ENCODE data around the gene ZNF468. TPM values are rescaled to one million over a fixed set of nuclear protein-coding genes. Genes with fewer than 3 reads are reported as not detected.
"Not testable (repeated sequence)": the region's sequence is repeated elsewhere in the genome, so short reads cannot be mapped to it uniquely, and the experiment has no call there.

ZNF468 gene
- 35.1 TPM for total RNA-seq

DNA sequence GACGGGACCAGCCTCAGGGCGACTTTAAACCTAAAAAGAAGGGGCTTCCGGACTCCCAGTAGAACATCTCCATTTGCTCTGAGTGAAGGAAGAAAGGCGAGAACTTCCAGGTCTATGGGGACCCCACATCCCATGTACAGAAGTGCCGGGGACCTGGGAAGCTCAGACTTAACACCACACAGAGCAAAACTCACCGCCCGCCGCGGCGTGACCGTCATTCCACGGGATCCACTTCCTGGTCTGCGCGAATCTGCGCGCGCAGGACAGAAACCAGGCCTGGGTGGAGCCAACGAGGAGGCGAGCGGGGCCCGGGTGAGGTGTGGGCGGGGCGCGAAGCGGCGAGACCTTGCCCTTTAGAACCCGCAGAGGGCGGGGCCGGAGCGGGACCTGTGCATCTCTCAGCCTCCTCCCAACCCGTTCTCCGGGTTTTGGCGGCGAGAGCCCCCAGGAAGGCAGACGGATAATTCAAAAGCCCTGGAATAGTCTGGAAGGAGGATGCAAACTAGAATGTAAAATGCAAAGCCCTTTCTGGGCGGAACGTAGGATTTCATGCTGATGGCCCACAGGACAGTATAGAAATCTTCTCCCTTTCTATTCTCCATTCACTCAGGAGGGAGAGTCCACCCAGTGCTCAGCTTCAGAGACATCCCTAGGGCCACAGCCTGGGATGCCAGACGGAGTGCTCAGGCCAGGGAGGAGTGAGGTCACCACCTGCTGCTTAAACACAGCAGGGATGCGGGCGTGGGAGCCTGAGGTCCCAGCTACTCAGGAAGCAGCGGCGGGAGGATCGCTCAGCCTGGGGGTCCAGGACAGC is at the start of gene ZNF468:
Gene ZNF468, minus strand, starts transcription at position 242 of the 814 bp plus-strand sequence. CDS start 3,347 bp downstream, outside the sequence.
- peak; percentile 79 for DNase-seq

- not testable (repeated sequence) for DNase-seq
Observed at GRCh38 chr19:52904052-52904780, 46.8 kb upstream of the ZNF468 start.

DNA sequence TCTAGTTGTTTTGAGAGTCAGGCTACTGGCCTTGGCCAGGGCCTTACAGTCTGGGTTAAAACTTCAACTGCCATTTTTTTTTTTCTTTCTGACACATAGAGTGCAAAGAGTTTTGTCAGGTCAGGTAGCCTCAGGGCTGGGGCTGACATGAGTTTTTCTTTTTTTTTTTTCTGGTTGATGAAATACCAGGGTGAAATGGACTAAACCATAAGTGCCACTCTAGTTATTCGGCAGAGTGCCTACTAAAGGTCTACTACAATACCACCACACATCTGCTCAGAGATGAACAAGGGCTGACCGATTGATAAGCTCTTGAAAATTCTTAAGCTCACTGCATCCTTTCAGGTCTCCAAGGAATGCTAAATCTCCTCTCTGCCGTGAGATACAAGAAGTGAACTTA is 44.4 kb upstream of the ZNF468 start:
- DNase-seq, result no peak

DNA sequence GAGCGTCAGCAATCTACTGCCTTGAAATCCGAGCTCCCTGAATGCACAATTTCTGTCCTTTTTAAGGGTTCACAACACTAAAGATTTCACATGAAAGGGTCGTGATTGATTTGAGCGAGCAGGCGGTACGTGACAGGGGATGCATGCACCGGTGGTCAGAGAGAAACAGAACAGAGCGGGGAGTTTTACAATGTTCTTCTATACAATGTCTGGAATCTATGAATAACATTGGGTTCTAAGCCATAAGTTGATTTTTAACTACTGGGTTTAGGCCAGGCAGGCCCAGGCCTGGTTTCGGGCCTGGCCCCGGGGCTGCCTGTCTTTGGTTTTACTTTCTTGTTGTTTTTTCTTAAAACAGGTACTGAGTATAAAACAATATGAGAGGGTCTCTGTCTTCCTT is 41.2 kb upstream of the ZNF468 start:
- DNase-seq, result not testable (repeated sequence)

- DNase-seq, result no peak
Observed at GRCh38 chr19:52898101-52898500, 40.7 kb upstream of the ZNF468 start.

DNA sequence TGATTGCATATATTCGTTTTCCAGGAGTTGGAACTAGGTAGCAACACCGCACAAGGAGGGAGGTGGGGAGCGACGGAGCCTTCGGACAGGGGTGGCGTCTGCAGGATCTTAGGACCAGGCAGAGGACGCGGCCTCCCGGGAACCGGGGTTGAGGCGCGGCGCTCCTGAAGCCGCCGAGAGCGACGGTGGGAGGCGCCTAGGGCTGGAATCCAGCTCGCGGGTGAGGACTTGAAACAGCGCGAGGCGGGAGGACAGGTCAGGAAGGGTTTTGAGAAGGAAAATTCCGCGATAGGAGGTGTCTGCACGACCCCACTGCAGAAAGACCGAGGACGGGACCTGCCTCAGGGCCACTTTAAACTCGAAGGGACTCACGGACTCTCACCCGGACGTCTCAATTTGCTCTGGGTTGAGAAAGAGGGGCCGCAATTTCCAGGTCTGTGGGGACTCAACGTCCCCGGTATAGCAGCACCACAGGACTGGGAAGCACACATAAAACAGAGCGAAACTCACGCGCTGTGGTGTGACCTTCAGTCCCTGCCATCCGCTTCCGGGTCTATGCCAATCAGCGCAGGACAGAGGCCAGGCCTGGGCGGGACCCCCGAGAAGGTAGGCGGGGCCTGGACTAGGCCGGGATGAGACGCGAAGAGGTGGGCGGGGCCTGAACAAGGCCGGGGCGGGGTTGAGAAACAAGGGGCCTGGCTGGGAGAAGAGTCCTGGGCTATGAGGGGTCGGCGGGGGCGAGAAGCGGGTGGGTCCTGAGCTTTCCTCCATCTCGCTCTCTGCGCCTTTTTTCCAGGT is 39.9 kb upstream of the ZNF468 start, which contains the start of gene ZNF320:
Gene ZNF320, minus strand, starts transcription at position 498 of the 798 bp plus-strand sequence. CDS start 7,380 bp downstream, outside the sequence.
- DNase-seq, result peak; percentile 98

GRCh38 chr19:52896431-52897137 is 39.2 kb upstream of the ZNF468 start:
- peak; percentile 42 for DNase-seq

- no peak for DNase-seq
Observed at GRCh38 chr19:52891336-52891735, 33.9 kb upstream of the ZNF468 start.

DNA sequence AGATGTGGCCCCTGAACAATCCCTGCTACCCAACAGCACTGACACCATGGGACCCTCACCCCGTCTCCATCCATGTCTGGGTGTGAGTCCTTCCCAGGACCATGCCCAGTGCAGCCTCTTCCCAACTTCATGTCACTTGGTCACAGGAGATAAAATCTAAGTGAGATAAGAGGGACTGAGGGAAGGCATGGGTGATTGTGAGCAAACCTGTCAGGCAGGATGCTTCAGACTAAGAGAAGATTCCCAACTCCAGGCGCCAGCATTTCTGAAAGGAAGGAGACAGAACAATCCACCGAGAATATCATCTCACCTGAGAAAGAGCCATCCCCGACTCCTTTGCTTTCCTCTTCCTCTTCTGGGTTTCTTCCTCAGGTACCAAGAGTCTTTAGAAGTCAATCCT is 32.5 kb upstream of the ZNF468 start:
- DNase-seq, result no peak

DNA sequence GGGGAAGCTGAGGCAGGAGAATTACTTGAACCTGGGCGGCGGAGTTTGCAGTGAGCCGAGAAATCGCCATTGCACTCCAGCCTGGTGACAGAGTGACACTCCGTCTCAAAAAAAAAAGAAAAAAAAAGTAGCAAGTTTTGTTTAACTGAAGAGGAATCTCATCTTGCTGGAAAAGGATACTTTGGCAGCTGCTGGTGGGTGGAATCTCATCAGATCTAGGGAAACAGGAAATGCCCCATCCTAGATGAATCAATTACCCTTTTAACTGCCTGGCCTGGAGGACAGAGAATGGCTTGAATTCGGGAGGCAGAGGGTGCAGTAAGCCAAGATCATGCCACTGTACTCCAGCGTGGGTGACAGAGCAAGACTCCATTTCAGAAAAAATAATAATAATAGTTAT is 31.7 kb upstream of the ZNF468 start:
- no peak for DNase-seq

DNA sequence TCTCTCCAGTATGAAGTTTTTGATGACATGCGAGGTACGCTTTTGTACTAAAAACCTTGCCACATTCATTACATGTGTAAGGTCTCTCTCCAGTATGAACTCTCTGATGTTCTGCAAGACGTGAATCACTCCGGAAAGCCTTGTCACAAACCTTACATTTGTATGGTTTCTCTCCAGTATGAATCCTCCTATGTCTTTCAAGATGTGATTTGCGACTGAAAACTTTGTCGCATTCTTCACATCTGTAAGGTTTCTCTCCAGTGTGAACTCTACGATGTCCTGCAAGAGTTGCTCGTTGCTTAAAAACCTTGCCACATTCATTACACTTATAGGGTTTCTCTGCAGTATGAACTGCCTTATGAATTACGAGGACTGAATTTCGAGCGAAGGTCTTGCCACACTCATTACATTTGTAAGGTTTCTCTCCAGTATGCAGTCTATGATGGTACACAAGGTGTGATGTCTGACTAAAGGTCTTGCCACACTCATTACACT is 23.5 kb upstream of the ZNF468 start:
- DNase-seq, result no peak

DNA sequence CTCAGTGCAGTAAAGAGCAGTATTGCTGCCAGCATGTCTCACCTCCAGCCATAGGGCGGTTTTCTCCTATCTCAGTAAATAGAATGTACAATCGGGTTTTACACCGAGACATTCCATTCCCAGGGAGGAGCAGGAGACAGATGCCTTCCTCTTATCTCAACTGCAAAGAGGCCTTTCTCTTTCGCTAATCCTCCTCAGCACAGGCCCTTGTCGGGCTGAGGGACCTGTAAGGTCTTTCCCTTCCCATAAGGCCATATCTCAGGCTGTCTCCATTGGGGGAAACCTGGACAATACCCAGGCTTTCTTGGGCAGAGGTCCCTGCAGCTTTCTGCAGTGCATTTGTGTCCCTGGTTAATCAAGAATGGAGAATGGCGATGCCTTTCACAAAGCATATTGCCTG is 15.6 kb upstream of the ZNF468 start:
- not testable (repeated sequence) for DNase-seq

DNA sequence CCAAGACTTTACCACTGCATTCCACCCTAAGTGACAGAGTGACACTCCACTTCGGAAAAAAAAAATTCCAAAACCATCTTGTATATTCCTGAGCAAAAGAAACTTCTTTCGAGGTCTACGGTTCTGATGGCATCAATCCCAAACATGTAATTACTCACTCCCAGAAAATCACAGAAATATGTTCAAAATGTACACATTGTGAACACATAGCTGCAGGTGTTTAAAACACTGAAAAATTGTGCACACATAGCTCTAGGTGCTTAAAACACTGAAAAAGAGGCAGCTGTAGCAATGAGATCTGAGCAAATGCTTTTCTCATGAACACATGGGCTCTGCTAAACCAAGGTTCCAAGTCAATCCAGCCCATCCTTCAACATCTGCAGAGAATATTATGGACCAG is 14.0 kb upstream of the ZNF468 start:
- no peak for DNase-seq

GRCh38 chr19:52868031-52868430 is 10.6 kb upstream of the ZNF468 start:
- not testable (repeated sequence) for DNase-seq

- DNase-seq, result peak; percentile 13
Observed at GRCh38 chr19:52856540-52857377, 660 bp downstream of the ZNF468 start.

DNA sequence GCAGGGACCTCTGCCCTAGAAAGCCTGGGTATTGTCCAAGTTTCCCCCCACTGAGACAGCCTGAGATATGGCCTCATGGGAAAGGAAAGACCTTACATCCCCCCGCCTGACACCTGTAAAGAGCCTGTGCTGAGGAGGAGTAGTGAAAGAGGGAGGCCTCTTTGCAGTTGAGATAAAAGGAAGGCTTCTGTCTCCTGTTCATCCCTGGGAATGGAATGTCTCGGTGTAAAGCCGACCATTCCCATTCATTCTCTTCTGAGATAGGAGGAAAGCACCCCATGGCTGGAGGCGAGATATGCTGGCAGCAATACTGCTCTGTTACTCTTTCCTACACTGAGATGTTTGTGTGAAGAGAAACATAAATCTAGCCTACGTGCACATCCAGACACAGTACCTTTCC is 10.1 kb downstream of the ZNF468 start:
- DNase-seq, result not testable (repeated sequence)

- not testable (repeated sequence) for DNase-seq
Observed at GRCh38 chr19:52840825-52841465, 16.5 kb downstream of the ZNF468 start.

GRCh38 chr19:52834289-52834688 is 23.1 kb downstream of the ZNF468 start:
- DNase-seq, result not testable (repeated sequence)

- not testable (repeated sequence) for DNase-seq
Observed at GRCh38 chr19:52833541-52833940, 23.9 kb downstream of the ZNF468 start.

DNA sequence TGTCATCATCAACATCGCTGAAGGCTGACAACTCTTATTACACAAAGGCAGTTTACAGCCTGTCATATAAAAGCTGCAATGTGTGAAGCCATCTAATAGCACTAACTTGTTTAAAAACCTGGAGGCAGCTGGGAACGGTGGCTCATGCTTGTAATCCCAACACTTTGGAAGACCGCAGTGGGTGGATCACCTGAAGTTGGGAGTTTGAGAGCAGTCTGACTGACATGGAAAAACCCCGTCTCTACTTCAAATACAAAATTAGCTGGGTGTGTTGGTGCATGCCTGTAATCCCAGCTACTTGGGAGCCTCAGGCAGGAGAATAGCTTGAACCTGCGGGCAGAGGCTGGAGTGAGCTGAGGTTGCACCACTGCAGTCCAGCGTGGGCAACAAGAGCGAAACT is 27.6 kb downstream of the ZNF468 start:
- not testable (repeated sequence) for DNase-seq

All from tongue (tissue), 2 donors.